Measurements from ENCODE around the gene CAMKMT. TPM values are rescaled to one million over a fixed set of nuclear protein-coding genes. Genes with fewer than 3 reads are reported as not detected.

CAMKMT gene
- total and polyA plus RNA-seq, 9 of the 15 experiments (the other 6 are each of a cell fraction or from before 2014, with no cell fraction given) = 1.6 to 15.3 (median 7.4) TPM

DNA sequence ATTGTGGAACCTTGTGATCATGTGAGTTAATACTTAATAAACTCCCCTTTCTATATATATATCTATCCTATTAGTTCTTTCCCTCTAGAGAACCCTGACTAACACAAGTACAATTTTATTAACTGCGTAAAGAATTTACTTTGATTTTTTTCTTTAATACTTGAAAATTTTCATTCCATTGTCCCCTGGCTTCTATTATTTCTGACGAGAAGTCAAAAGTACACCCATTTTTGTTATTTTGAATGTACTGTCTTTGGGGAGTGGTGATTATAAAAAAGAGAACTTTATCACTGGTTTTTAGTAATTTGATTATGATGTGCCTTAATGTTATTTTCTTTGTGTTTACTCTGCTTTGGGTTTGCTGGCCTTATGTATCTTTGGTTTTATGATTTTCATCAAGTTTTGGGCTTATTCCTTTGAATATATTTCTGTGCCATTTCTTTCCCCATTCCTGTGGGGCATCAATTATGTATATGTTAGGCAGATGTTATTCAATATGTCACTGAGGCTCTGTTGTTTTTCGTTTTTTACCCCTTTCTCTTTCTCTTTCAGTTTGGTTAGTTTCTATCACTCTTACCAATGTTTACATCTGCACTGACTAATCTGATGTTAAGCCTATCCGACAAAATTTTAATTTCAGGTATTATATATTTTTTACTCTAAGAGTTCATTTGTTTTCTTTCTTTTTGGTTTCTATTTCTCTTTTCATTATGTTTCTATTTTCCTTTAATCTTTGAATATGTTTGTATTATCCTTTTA lies 271.4 kb downstream of the CAMKMT start:
- H3K36me3 ChIP-seq (ENCODE audit: control insufficient read depth, insufficient read depth, low read length) = no peaks in the 10 kb centered on the region
- FAIRE-seq = no peak
- no peak overlapping the region for H3K4me3 ChIP-seq
- H3K4me1 ChIP-seq (replicated peaks in 1 of 2; ENCODE audit: control insufficient read depth in 2 of 2, insufficient read depth in 2 of 2, low read length in 2 of 2) = no peaks in the 10 kb centered on the region
- no peaks in the 10 kb centered on the region for H3K9me1 ChIP-seq (ENCODE audit: control insufficient read depth, insufficient read depth, low read length)
- ATAC-seq = no peak
- in situ Hi-C loops (cut with MboI) = no loop called here
- no peak overlapping the region for H3K9ac ChIP-seq (ENCODE audit: insufficient read depth in 1 of 2, low read depth in 2 of 2, low read length in 2 of 2)
- intact Hi-C loops (cut with micrococcal nuclease) = no loop called here
- WGBS (ENCODE audit: insufficient coverage, low coverage, missing lambda C conversion rate) = 24% methylated on average over 4 of the region's 4 CpGs
- H3K4me2 ChIP-seq (ENCODE audit: insufficient read depth, low read length) = no peak overlapping the region
- no peaks in the 10 kb centered on the region for H3K79me2 ChIP-seq (ENCODE audit: control insufficient read depth, insufficient read depth, low read length)
- H3K27me3 ChIP-seq (ENCODE audit: control insufficient read depth in 2 of 2, insufficient read depth in 2 of 2, low read length in 2 of 2) = no peaks in the 10 kb centered on the region; a peak in 1 of 5 replicates
- DNase-seq (ENCODE audit: extremely low read depth in 1 of 4, low spot score in 3 of 4) = no peak
- BruUV-seq (replicated peaks) = no TSS peak
- ChIA-PET CTCF (ENCODE audit: low intra/inter-chr PET ratio) (no interaction called here), POLR2A (no interaction called here)
- no peak overlapping the region for H3K27ac ChIP-seq (ENCODE audit: extremely low read depth, low read depth, low read length)
- TF ChIP-seq, protein P1, sequence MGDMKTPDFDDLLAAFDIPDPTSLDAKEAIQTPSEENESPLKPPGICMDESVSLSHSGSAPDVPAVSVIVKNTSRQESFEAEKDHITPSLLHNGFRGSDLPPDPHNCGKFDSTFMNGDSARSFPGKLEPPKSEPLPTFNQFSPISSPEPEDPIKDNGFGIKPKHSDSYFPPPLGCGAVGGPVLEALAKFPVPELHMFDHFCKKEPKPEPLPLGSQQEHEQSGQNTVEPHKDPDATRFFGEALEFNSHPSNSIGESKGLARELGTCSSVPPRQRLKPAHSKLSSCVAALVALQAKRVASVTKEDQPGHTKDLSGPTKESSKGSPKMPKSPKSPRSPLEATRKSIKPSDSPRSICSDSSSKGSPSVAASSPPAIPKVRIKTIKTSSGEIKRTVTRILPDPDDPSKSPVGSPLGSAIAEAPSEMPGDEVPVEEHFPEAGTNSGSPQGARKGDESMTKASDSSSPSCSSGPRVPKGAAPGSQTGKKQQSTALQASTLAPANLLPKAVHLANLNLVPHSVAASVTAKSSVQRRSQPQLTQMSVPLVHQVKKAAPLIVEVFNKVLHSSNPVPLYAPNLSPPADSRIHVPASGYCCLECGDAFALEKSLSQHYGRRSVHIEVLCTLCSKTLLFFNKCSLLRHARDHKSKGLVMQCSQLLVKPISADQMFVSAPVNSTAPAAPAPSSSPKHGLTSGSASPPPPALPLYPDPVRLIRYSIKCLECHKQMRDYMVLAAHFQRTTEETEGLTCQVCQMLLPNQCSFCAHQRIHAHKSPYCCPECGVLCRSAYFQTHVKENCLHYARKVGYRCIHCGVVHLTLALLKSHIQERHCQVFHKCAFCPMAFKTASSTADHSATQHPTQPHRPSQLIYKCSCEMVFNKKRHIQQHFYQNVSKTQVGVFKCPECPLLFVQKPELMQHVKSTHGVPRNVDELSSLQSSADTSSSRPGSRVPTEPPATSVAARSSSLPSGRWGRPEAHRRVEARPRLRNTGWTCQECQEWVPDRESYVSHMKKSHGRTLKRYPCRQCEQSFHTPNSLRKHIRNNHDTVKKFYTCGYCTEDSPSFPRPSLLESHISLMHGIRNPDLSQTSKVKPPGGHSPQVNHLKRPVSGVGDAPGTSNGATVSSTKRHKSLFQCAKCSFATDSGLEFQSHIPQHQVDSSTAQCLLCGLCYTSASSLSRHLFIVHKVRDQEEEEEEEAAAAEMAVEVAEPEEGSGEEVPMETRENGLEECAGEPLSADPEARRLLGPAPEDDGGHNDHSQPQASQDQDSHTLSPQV (IDR thresholded peaks at IDR 0.05) = no peak
- TF ChIP-seq, protein P2, sequence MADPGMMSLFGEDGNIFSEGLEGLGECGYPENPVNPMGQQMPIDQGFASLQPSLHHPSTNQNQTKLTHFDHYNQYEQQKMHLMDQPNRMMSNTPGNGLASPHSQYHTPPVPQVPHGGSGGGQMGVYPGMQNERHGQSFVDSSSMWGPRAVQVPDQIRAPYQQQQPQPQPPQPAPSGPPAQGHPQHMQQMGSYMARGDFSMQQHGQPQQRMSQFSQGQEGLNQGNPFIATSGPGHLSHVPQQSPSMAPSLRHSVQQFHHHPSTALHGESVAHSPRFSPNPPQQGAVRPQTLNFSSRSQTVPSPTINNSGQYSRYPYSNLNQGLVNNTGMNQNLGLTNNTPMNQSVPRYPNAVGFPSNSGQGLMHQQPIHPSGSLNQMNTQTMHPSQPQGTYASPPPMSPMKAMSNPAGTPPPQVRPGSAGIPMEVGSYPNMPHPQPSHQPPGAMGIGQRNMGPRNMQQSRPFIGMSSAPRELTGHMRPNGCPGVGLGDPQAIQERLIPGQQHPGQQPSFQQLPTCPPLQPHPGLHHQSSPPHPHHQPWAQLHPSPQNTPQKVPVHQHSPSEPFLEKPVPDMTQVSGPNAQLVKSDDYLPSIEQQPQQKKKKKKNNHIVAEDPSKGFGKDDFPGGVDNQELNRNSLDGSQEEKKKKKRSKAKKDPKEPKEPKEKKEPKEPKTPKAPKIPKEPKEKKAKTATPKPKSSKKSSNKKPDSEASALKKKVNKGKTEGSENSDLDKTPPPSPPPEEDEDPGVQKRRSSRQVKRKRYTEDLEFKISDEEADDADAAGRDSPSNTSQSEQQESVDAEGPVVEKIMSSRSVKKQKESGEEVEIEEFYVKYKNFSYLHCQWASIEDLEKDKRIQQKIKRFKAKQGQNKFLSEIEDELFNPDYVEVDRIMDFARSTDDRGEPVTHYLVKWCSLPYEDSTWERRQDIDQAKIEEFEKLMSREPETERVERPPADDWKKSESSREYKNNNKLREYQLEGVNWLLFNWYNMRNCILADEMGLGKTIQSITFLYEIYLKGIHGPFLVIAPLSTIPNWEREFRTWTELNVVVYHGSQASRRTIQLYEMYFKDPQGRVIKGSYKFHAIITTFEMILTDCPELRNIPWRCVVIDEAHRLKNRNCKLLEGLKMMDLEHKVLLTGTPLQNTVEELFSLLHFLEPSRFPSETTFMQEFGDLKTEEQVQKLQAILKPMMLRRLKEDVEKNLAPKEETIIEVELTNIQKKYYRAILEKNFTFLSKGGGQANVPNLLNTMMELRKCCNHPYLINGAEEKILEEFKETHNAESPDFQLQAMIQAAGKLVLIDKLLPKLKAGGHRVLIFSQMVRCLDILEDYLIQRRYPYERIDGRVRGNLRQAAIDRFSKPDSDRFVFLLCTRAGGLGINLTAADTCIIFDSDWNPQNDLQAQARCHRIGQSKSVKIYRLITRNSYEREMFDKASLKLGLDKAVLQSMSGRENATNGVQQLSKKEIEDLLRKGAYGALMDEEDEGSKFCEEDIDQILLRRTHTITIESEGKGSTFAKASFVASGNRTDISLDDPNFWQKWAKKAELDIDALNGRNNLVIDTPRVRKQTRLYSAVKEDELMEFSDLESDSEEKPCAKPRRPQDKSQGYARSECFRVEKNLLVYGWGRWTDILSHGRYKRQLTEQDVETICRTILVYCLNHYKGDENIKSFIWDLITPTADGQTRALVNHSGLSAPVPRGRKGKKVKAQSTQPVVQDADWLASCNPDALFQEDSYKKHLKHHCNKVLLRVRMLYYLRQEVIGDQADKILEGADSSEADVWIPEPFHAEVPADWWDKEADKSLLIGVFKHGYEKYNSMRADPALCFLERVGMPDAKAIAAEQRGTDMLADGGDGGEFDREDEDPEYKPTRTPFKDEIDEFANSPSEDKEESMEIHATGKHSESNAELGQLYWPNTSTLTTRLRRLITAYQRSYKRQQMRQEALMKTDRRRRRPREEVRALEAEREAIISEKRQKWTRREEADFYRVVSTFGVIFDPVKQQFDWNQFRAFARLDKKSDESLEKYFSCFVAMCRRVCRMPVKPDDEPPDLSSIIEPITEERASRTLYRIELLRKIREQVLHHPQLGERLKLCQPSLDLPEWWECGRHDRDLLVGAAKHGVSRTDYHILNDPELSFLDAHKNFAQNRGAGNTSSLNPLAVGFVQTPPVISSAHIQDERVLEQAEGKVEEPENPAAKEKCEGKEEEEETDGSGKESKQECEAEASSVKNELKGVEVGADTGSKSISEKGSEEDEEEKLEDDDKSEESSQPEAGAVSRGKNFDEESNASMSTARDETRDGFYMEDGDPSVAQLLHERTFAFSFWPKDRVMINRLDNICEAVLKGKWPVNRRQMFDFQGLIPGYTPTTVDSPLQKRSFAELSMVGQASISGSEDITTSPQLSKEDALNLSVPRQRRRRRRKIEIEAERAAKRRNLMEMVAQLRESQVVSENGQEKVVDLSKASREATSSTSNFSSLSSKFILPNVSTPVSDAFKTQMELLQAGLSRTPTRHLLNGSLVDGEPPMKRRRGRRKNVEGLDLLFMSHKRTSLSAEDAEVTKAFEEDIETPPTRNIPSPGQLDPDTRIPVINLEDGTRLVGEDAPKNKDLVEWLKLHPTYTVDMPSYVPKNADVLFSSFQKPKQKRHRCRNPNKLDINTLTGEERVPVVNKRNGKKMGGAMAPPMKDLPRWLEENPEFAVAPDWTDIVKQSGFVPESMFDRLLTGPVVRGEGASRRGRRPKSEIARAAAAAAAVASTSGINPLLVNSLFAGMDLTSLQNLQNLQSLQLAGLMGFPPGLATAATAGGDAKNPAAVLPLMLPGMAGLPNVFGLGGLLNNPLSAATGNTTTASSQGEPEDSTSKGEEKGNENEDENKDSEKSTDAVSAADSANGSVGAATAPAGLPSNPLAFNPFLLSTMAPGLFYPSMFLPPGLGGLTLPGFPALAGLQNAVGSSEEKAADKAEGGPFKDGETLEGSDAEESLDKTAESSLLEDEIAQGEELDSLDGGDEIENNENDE (IDR thresholded peaks at IDR 0.05; ENCODE audit: low read depth, low read length) = no peak
- TF ChIP-seq CREM (IDR thresholded peaks at IDR 0.05; ENCODE audit: low read depth) (no peak), EGR1 (conservative IDR thresholded peaks at IDR 0.05) (no peak), TRIM28 (IDR thresholded peaks at IDR 0.05) (0 out of 2 replicates have a peak, but pooled peaks have one; percentile 20)
- H4K20me1 ChIP-seq (replicated peaks; ENCODE audit: control insufficient read depth, insufficient read depth, low read length) = no peaks in the 10 kb centered on the region
- H2AFZ ChIP-seq (ENCODE audit: low read depth, low read length) = no peak overlapping the region
- no peaks in the 10 kb centered on the region; the same call in 1 of the 2 replicates for H3K9me3 ChIP-seq (replicated peaks; ENCODE audit: control insufficient read depth, insufficient read depth, low read depth, low read length)
